GM12864 (cell line): ENCODE results near the gene MTA3.

ENCODE experiments used
- DNase-seq: peaks from one replicate; pipeline ENCODE4 v3.0.0-alpha.2; 2011; ENCODE audit warnings: low read depth
- H3K4me3 ChIP-seq: 2 replicates; pipeline ENCODE4 v1.5.1; 2011; ENCODE audit warnings: mild to moderate bottlenecking, low read depth, low read length, control low read depth
- CTCF ChIP-seq: IDR thresholded peaks from 2 replicates; pipeline ENCODE4 v1.5.1; 2011; ENCODE audit warnings: low read depth, mild to moderate bottlenecking, moderate library complexity, low read length, control low read depth, inconsistent platforms; ENCODE audit errors: missing control alignments

The MTA3 gene

GRCh38 chr2:42663106-42663780, 94.8 kb downstream of the MTA3 start:
- peak; percentile 53 for DNase-seq
- TF ChIP-seq CTCF = peak; percentile 99
- H3K4me3 ChIP-seq = no peak overlapping the region

- TF ChIP-seq CTCF = no peak
- H3K4me3 ChIP-seq = no peak overlapping the region
- no peak for DNase-seq
These were observed 95.4 kb downstream of the MTA3 start for GRCh38 chr2:42663828-42664227.

- H3K4me3 ChIP-seq = no peak overlapping the region
- no peak for TF ChIP-seq CTCF
- DNase-seq = no peak
These were observed 105.7 kb downstream of the MTA3 start for GRCh38 chr2:42673989-42674579.

- TF ChIP-seq CTCF = no peak
- DNase-seq = no peak
- no peak overlapping the region for H3K4me3 ChIP-seq
These were observed 107.4 kb downstream of the MTA3 start for GRCh38 chr2:42675815-42676214.

GRCh38 chr2:42685303-42685702, 116.9 kb downstream of the MTA3 start:
- no peak for DNase-seq
- no peak for TF ChIP-seq CTCF

GRCh38 chr2:42693013-42693615, 124.7 kb downstream of the MTA3 start:
- no peak overlapping the region for H3K4me3 ChIP-seq
- TF ChIP-seq CTCF = no peak
- DNase-seq = no peak

More at GRCh38 chr2:42685303-42685702, 116.9 kb downstream of the MTA3 start:
- no peak overlapping the region for H3K4me3 ChIP-seq
